NCI-H128 (cell line): ENCODE measurements around the gene GPR45.

Experiments
- DNase-seq: peaks from one replicate; lab custom pipeline; 2025; ENCODE audit not compliant: unreplicated experiment; lab: John Stamatoyannopoulos, UW

The GPR45 gene

DNA sequence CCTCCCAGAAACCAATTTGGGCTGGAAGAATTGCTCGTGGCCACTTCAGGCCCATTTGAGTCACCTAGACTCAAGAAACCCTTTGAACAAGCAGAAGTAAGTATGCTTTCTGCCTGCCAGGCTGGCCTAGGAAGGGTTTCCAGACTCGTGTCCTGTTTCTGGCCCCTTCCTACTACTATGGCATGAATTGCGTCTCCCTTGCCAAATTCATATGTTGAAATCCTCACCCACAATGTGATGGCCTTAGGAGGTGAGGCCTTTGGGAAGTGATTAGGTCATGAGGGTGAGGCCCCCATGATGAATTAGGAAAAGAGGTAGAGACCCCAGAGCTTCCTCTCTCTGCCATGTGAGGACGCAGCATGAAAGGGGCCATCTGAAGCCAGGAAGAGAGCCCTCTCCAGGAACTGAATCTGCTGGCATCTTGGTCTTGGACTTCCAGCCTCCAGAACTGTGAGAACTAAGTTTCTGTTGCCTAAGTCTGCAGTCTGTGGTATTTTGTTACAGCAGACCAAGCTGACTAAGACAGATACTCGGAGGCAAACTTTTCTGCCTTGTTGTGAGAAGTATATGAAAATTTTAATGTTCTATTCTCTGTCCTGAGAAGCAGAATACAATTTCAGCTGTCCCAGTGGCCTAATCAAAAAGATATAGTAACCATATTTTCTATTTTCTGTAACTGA is 13.1 kb downstream of the GPR45 start:
- no peak for DNase-seq

DNA sequence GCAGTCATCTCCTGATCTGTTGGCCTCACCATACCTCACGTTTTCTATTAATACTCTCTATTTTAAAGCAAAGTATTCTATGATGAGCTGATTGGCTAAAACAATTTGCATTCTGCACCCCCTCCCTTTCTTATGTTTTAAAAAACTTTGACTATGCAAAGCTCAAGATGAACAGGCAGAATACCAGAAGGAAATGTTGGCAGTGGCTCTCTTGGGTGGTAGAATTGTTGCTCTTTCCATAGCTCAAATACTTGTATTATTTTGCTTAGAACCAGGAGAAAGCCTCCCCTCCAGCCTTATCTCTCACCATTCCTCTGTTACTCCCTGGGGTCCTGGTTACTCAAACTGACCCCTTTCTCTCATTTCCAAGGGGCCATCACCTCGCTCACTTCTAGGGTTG is 14.4 kb downstream of the GPR45 start:
- DNase-seq, result no peak

DNA sequence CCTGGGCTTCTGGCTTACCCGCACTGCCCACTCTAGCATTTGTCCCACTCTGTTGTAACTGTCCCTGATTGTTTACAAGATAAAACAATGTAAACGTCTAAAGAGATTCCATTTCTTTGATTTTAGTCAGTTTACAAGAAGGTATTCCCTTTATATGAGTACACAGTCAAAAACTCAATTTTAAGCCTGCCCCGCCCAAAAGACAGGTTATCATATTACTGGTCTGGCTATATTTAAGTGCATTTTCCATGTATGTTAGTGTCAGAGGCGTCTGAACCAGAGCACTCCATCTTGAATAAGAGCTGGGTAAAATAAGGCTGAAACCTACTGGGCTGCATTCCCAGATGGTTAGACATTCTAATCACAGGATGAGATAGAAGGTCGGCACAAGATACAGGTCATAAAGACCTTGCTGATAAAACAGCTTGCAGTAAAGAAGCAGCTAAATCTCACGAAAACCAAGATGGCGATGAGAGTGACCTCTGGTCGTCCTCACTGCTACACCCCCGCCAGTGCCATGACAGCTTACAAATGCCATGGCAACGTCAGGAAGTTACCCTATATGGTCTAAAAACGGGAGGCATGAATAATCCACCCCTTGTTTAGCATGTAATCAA is 15.0 kb downstream of the GPR45 start:
- DNase-seq, result no peak

DNA sequence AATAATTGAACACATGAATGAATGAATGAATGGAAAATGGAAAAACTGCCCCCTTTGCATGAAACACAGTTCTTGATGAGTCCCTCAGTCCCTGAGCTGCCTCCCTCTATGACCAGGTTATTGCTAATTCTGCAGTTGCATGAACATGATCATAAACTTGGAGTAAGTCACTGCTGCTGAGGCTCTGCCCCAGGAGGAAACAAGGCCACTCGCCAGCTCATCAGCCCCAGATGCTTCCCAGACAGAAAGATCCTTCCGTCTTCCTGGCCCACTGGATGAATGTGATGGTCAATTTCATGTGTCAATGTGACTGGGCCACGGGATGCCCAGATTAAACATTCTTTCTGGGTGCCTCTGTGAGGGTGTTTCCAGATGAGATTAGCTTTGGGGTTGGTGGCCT is 16.4 kb downstream of the GPR45 start:
- no peak for DNase-seq

DNA sequence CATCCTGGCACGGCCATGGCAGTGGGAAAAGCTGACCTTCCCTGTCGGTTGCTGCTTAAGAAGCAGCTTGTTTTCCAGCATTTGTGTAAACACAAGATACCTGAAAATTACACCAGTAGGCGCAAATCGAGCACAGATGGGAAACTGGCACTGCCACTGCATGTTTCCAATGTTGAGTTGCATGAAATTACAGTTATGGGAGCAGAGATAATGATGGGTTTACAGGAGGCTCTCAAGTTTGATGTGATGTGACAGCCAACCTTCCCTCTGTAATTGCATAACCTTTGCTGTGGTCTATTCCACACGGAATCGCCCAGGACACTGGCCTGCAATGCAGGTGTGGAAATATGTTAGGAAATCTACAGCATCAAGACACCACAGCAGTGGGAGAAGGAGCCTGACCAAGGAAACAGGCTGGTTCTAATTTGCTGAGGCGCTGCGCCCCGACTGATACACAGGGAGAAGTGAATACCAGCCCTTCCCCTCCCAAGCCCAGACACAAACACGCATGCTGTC is 17.4 kb downstream of the GPR45 start:
- no peak for DNase-seq

DNA sequence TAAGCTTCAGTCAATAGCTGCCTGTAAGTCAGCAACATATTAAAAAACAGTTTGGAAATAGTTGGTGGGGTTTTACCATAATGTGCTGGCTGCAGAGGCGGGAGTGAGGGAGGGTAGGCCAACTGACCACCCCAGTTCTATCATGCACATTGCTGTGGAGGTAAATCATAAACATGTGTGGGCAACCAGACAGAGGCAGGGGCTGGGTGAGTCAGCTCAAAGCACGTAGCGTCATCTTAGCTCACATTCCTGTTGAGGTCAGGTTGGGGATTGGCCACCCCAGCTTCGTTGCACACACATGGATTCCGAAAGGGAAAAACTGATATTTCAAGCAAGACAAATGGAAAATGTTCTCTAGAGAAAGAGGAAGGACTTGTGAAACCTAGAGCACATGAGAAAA is 19.5 kb downstream of the GPR45 start:
- no peak for DNase-seq

DNA sequence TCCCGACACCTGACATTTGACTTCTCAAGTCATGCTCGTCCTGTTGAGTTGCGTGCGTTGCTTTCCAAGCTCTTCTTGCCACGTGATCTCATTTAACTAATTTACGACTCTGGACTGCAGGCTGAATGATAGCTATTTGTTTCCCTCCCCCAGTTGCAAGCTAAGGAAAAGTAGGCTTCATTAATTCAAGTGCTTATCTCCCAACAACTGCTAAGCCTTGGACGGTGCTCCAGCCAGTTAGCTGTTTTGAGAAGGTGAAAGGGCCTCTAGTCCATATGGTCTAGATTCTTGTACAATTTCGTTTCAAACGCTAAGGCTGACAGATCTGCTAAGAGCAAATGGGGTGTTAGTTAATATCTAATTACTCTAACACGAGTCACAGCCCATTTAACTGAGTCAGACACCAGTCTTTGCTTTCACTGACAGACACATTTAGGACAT is 21.1 kb downstream of the GPR45 start:
- no peak for DNase-seq

DNA sequence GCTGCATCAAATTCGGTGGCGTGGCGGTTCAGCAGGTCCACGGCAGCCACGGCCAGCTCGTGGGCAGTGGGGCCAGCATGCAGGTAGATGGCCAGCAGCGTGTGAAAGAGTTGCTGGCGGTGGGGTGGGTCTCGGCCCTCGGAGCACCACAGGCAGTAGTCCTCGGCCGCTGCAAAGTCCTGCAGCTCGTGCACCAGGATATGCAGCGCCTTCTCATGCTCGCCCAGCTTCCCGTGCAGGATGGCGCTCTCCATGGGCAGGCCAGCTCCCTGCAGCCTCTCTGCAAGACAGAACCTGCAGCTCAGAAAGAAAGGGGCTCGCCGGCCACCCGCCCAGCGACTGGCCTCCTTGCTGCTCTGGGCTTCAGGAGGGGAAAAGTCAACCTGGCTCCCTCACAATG is 27.9 kb downstream of the GPR45 start:
- DNase-seq, result no peak

DNA sequence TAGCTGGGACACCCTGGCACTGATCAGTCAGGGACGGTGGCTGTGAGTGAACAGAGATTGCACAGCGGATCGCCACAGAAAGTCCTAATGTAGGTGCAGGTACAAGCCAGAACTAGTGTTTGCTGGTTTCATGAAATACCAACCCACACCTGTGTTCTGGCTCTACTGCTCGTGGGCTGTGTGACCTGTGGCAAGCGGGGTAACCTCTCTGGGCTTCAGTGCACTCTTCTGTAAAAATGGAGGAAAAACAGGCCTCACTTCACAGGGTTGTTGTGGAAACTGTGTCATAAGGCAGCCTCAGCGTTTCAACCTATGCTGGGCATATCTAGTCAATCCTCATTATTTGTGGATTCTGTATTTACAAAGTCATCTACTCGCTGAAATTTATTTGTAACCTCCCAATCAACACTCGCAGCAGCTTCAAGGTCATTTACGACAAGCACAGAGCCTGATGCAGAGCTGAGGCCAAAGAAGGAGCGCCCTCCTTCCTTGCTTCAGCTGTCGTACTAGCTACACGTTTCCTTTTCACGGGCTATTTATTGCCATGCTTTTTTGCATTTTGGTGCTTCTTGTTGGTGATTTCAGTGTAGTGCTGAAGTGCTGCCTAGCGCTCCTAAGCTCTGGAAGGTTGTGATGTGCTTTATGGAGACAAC is 30.0 kb downstream of the GPR45 start:
- no peak for DNase-seq

DNA sequence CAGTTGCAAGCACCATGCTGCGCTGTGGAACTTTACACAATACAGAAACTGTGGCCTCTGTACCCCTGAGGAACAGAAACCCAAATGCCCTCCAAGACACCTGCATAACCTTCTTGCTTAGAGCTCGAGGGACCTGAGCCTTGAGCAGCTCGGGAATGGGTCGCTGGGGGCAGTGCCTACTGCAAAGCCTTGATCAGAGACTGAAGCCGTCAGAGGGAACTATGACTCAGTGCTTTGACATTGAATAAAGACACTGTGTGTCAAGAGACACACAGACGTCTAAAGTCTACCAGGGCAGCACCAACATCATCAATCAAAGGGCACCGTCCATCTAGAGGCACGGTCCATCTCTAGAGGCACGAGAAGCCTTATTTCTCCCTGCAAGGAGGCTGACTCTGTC is 30.6 kb downstream of the GPR45 start:
- DNase-seq, result no peak

DNA sequence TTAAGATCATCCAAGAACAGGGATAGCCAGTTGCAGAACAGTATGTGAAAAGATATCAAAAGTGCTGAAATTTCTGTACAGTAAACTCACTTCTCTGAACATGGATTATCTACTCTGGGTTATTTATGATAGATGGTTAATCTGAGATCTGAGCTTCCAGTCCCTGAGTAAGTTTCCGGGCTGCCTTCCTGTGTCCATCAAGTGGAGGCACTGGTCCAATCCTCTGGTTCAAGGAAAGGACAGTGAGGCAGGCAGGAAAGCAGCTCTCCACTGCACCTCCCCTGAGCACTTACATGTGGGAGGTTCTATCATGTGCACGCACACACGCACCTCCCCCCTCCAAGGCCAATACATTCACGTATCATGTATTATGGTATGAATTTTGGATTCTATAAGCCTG is 32.5 kb downstream of the GPR45 start:
- DNase-seq, result no peak

DNA sequence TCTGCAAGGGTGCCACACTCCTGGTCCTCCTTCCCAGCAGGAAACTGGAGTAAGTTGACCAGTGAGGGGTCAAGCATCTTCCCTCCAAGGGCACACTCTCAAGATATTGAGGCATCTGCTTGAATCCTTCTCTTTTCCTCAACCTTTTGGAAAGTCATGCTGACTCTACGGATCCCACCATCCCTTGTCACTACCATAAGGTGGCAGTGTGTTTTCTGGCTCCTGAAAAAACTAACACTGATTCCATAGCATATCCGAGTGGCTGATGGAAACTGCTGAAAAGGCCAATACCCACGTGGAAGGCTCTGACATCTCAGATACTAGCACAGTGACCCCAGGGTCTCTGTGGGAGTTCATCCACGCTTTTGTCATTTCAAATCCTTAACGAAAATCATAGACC is 37.1 kb downstream of the GPR45 start:
- DNase-seq, result no peak

DNA sequence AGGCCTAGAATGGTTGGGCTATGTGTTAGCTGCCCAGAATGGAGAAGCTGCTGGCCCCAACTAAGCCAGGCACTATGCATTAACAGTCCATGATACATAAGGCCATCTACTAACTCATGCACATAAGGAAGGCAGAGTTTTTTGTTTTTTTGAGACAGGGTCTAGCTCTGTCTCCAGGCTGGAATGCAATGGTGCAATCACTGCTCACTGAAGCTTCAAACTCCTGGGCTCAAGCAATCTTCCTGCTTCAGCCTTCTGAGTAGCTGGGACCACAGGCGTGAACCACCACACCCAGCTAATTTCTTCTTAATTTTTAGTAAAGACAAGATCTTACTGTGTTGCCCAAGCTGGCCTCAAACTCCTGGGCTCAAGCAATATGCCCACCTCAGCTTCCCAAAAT is 37.6 kb downstream of the GPR45 start:
- no peak for DNase-seq

DNA sequence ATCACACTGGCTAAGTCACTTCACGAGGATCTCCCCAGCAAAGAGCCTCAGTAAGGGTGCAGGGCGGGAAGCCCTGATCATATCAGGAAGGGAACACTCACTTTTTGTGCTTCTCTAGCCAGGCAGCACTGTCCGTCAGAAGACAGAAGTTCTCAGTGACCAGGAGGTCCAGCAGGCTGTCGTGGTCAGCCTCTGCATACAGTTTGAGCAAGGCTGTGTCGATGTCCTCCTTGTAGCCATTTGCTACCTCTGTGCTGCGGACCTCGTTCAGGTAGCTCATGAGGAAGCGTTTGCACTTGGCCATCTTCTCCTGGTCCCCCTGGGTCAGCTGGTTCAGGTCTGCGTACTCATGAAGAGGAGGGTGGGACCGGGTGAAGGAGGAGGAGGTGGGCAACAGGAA is 38.7 kb downstream of the GPR45 start:
- DNase-seq, result no peak

DNA sequence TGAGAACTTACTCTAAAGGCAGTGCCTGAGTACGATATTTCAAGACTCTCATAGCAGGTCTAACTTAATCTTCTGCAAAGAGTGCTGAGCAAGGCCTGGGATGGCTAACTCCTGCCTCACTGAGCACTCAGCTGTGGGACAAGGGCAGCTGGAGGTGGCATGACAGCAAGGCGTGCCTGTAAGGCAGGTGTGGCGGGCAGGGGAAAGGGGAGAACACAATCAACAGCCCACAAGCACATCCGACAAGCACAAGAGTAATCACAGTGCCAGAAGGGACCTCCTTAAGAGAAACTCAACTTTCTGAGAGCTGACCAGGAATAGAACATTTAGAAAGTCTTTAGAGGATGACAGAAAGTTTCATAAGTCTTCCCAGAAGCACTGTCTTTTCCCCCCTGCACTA is 42.0 kb downstream of the GPR45 start:
- DNase-seq, result no peak

DNA sequence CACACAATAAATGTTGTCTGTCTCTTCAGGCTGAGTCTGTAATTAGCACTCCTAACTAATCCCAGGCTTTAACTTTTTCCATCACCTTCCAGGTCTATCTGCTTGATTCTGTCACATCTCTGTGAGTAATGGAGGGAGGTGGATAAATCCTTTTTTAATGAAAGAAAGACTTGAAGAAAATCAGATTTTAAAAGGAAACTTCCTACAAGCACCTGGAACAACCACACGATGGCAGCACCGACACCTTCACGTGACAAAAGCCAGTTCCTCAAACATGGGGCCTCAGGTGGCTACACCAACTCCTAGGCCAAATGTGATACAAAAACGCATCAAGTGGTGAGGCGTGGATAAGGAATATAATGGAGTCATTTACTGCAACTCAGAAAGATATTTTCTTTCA is 46.1 kb downstream of the GPR45 start:
- DNase-seq, result no peak

DNA sequence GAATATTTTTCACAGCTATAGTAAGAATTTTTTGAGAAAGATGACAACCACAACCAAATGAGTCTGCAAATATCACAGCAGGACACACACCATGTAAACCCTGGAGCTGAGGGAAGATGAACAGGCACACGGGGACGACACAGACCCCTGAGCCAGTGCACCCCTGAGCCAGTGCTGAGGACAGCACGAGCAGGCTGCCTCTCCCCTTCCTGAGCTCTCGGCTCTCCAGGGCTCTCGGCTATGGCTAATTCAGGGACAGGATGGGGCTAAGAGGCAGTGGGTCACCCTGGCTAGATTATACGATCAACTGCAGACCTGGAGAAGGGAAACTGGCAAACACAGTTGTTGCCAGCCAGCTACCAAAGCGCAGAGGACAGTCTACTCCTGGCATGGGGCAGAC is 46.6 kb downstream of the GPR45 start:
- DNase-seq, result no peak

DNA sequence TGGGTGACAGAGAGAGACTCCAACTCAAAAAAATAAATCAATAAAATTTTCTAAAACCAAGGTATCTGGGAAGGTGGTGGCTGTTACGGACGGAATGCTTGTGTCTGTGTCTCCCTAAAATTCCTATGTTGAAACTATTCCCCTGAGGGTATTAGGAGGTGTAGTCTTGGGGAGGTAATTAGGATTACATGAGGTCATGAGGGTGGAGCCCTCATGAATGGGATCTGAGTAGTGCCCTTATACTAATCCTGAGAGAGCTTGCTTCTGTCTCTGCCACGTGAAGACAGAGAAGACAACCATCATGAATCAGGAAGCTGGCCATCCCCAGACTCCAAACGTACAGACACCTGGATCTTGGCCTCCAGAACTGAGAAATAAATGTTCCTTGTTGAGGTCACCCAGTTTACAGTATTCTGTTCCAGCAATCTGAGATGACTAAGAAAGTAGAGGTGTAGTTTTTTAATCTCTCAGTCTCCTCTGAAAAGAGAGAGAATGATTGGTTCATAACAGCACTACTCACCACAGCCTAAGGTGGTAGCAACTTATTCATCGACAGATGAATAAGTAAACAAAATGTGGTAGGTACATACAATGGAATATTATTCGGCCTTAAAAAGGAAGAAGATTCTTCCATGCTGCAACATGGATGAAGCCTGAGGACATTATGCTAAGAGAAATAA is 49.6 kb downstream of the GPR45 start:
- DNase-seq, result no peak

DNA sequence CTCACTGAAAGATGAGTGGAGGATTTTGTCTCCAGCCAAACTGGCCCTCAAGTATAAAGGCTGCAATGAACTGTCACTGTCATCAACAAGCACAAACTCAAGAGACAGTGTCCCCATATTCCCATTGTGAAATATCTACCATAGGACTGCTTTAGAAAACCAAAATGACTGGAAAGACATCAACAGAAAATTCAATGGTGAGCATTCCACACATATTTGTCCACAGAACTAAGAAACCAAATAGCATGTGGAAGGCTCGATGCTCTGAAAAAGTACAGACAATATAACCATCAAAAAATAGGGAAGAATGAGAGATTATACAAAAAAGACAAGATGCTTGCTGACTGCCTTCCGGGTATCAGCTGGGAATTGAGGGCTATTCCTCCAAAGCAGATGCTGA is 50.4 kb downstream of the GPR45 start:
- no peak for DNase-seq
